ENCODE measurements around the gene SNTB2. TPM values are rescaled to one million over a fixed set of nuclear protein-coding genes. Genes with fewer than 3 reads are reported as not detected.

The SNTB2 gene
- total RNA-seq, 1 donor from 2014 or later, result 36.1 TPM

DNA sequence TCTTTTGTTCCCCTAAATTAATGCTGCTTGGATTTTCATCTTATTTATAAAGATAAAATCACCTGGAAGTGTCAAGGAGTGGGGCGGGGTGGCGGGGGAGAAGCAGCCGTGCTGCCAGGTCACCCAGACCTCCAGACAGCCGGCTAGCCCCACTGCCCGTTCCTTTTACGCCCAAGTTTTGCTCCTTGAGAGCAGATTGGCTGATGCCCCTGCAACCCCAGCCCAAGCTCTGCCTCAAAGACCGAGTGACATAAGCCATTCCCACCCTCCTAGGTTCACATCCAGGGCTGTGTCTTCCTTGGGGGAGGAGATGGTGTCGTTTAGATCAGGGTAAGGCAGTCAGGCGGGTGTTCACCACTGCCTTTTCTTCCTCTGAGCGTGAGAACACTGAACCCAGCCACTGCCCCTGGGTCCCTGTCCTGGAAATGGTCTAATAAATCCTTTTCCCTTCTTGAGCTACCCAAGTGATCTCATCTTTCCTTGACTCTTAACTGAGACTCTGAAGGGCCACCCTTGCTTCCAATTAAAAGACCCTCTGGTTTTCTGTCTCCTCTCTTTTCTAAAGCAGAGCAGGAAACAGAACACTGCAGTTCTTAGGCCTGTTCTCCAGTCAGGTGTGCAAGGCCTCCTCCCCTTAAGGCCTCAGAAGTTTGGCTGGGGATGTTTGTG, 137.8 kb downstream of the SNTB2 start:
- Histone ChIP-seq H3K9me3 (no peaks in the 10 kb centered on the region), H3K4me3 (no peak overlapping the region), H3K27ac (no peak overlapping the region), H3K36me3 (peaks cover 95% of the 10 kb centered on the region), H3K4me1 (peaks cover 33% of the 10 kb centered on the region), H3K27me3 (ENCODE audit: low read depth) (no peaks in the 10 kb centered on the region)
- DNase-seq (no peak), ATAC-seq (no peak)
- TF ChIP-seq, protein P1, sequence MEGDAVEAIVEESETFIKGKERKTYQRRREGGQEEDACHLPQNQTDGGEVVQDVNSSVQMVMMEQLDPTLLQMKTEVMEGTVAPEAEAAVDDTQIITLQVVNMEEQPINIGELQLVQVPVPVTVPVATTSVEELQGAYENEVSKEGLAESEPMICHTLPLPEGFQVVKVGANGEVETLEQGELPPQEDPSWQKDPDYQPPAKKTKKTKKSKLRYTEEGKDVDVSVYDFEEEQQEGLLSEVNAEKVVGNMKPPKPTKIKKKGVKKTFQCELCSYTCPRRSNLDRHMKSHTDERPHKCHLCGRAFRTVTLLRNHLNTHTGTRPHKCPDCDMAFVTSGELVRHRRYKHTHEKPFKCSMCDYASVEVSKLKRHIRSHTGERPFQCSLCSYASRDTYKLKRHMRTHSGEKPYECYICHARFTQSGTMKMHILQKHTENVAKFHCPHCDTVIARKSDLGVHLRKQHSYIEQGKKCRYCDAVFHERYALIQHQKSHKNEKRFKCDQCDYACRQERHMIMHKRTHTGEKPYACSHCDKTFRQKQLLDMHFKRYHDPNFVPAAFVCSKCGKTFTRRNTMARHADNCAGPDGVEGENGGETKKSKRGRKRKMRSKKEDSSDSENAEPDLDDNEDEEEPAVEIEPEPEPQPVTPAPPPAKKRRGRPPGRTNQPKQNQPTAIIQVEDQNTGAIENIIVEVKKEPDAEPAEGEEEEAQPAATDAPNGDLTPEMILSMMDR (IDR thresholded peaks at IDR 0.05), result no peak
- intact Hi-C loops (cut with DNase I), result no loop called here

DNA sequence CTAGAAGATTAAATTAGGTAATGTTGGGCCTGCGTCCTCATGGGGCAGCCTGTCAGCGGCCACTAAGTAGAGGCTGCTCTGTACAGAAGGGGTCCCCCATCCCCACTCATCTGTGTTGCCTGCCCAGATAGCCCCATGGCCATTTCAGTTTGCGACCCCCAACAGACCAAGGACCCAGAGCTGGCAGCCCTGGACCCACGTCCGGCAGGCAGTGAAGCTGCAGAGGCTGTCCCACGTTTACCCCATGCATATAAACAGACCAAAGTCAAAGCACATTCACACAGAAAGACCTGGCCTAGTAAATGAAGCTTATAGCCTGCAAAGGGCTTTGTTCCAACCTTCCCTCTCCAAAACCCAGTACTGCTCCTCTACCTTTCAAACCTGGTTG, 138.8 kb downstream of the SNTB2 start:
- H3K36me3 ChIP-seq, result peaks cover 84% of the 10 kb centered on the region
- peaks cover 36% of the 10 kb centered on the region for H3K4me1 ChIP-seq
- TF ChIP-seq, protein P1 (IDR thresholded peaks at IDR 0.05), result no peak
- no peaks in the 10 kb centered on the region for H3K27me3 ChIP-seq (ENCODE audit: low read depth)
- H3K27ac ChIP-seq, result no peak overlapping the region
- DNase-seq (no peak), ATAC-seq (no peak)
- intact Hi-C loops (cut with DNase I), result no loop called here
- H3K4me3 ChIP-seq, result no peak overlapping the region
- no peaks in the 10 kb centered on the region for H3K9me3 ChIP-seq

DNA sequence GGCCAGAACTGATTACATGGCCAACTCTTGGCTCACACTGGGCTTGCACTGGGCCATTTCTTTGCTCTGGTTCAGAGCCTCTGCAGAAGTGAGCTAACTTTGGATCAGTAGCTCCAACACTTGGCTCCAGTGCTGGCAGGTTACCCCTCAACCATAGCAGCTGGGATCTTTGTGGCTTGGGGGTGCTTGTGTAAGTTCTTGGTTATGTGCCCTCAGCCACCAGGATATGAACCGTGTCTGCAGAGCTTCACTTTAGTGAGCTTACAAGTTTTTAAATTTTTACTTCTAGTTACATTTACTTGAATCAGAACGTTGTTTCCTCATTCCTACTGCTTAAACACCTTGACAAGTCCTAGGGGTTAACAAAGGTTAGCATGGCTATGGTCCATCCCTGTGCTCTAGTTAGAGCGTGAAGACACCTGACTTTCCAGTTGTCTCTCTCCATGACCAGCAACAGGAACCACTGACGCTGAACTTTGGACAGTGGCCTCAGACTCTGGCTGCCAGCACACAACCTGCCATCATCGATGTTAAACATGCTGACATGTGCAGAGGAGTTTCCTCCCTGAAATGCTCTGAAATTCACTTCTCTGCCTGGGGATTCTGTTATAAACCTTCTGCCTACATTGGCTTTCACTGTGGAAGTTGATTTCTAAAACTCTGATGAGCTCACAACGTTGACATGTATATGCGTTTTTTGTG, 139.4 kb downstream of the SNTB2 start:
- ATAC-seq (no peak), DNase-seq (no peak)
- intact Hi-C loops (cut with DNase I), result no loop called here
- Histone ChIP-seq H3K36me3 (peaks cover 79% of the 10 kb centered on the region), H3K4me1 (peaks cover 40% of the 10 kb centered on the region), H3K9me3 (no peaks in the 10 kb centered on the region), H3K4me3 (no peak overlapping the region), H3K27ac (no peak overlapping the region), H3K27me3 (ENCODE audit: low read depth) (no peaks in the 10 kb centered on the region)
- TF ChIP-seq, protein P1 (IDR thresholded peaks at IDR 0.05), result no peak

DNA sequence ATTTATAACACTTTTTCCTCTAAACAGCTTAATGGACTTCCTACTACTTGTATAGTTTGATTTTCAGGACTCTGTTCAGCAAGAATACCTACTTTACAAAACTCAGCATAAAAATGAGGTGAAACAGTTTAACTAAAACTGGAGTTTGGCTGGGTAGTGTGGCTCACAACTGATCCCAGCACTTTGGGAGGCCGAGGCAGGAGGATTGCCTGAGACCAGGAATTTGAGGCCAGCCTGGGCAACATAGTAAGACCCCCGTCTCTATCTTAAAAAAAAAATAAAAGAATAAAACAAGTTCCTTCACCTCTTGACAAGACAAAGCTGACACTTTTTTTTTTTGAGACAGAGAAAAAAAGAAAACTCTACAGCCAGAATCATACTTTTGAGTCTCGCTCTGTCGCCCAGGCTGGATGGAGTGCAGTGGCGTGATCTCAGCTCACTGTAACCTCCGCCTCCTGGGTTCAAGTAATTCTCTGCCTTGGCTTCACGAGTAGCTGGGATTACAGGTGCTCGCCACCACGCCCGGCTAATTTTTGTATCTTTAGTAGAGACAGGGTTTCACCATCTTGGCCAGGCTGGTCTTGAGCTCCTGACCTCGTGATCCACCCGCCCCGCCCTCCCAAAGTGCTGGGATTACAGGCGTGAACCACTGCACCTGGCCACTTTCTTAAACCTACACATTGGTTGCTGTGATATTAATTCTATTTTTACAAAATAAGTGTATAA, 140.8 kb downstream of the SNTB2 start:
- intact Hi-C loops (cut with DNase I), result no loop called here
- H3K4me3 ChIP-seq, result no peak overlapping the region
- DNase-seq, result no peak
- H3K4me1 ChIP-seq, result peaks cover 40% of the 10 kb centered on the region
- H3K27ac ChIP-seq, result no peak overlapping the region
- H3K27me3 ChIP-seq (ENCODE audit: low read depth), result no peaks in the 10 kb centered on the region
- no peaks in the 10 kb centered on the region for H3K9me3 ChIP-seq
- TF ChIP-seq, protein P1 (IDR thresholded peaks at IDR 0.05), result no peak
- ATAC-seq, result no peak
- H3K36me3 ChIP-seq, result peaks cover 77% of the 10 kb centered on the region

DNA sequence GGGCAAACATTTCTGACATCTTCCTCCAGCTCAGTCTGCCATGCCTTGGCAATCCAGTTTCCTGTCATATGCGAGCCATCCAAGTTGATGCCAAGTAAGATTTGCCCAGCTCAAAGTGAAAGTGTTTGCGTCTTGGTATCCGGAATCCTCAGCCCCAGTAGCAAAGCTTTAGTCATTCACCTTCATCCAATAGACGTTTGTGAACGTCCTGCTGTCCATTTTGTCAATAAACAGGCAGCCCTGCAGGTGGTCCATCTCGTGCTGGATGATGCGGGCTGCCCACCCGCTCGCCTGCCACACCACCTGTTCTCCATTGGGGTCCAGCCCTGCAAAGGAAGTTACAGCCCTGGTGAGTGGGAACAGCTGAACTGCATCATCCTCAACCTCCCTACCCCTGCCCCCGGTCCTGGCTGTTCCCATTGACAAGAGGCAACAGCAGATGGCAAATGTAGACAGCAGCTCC, 141.9 kb downstream of the SNTB2 start:
- ATAC-seq, result no peak
- no peaks in the 10 kb centered on the region for H3K27me3 ChIP-seq (ENCODE audit: low read depth)

More for the DNA sequence above, 141.9 kb downstream of the SNTB2 start:
- H3K4me1 ChIP-seq, result peaks cover 40% of the 10 kb centered on the region
- TF ChIP-seq, protein P1 (IDR thresholded peaks at IDR 0.05), result no peak
- no peak overlapping the region for H3K27ac ChIP-seq
- intact Hi-C loops (cut with DNase I), result no loop called here
- H3K9me3 ChIP-seq, result no peaks in the 10 kb centered on the region
- H3K36me3 ChIP-seq, result peaks cover 77% of the 10 kb centered on the region
- no peak for DNase-seq
- peak overlapping the region; percentile 93 for H3K4me3 ChIP-seq

Measured in lower lobe of right lung (tissue), 2 donors.